Stimulated activated naive CD8-positive, alpha-beta T cell treated with anti-CD3 and anti-CD28 coated beads, Interleukin-15, Interleukin-2, amounts not matched to agents 100 ng/mL and 50 ng/mL, for 24 hours (primary cell): ENCODE data around the gene B3GALT2.
A peak's percentile ranks its signal among the peaks of the same experiment; 100 is the strongest.

Experiments used
- H3K27ac Mint-ChIP-seq: one replicate; pipeline ENCODE4 v1.8.0; 2021; ENCODE audit warnings: mild to moderate bottlenecking, mixed read lengths
- H3K27me3 Mint-ChIP-seq: one replicate; pipeline ENCODE4 v1.8.0; 2021; ENCODE audit warnings: mixed read lengths
- H3K36me3 Mint-ChIP-seq: one replicate; pipeline ENCODE4 v1.8.0; 2021; ENCODE audit warnings: low read depth, mixed read lengths
- H3K4me1 Mint-ChIP-seq: one replicate; pipeline ENCODE4 v1.8.0; 2021; ENCODE audit warnings: low read depth, mixed read lengths
- H3K4me3 Mint-ChIP-seq: one replicate; pipeline ENCODE4 v1.8.0; 2021; ENCODE audit warnings: mild to moderate bottlenecking, mixed read lengths
- H3K9me3 Mint-ChIP-seq: one replicate; pipeline ENCODE4 v1.8.0; 2021; ENCODE audit warnings: mixed read lengths

The B3GALT2 gene

DNA sequence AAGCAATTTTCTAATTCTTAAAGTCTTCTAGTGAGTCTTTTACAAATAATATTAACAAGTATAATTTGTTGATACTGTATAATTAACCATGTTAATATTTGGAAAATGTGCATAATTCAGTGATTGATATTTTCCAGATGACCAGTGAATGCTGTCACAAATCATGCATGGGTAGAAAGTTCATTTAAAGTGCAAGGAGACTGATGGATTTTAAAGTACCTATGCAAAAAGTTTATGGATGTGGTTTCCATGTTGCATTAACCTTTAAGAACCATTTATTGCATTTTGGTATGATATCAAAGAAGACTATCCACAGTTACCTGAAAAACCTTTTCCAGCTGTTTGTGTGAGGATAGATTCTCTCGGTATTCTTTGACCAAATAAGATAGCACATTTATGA is 41.4 kb downstream of the B3GALT2 start:
- Mint-ChIP-seq H3K36me3 (peaks cover 54% of the 10 kb centered on the region), H3K4me1 (peaks cover 20% of the 10 kb centered on the region), H3K27ac (no peak overlapping the region), H3K9me3 (no peaks in the 10 kb centered on the region), H3K27me3 (no peaks in the 10 kb centered on the region), H3K4me3 (no peak overlapping the region)

DNA sequence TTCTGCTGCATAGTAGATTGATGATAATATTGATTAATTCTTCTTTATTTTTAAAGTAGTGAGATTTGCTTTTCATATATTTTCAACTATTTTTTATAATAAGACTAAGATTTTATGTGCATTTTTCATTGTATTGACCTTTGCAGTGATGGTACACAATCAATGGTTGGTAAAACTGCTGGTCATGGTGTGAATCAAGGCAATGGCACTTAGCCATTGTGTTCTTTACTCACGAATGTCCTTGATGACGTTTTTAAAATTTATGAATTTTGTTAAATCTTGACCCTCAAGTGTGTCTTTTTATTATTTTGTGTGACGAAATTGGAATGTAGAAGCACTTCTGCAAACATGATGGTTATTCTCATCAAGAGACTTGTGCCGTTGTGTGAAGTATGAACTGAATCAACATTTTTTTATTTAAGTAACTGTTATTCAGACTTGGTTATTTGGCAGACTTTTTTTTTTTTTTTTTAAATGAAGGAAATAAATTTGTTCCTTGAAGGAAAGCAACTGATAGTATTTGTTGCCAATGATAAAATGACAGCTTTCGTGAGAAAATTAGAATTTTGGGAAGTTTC is 42.0 kb downstream of the B3GALT2 start:
- no peaks in the 10 kb centered on the region for H3K9me3 Mint-ChIP-seq
- H3K4me3 Mint-ChIP-seq, result no peak overlapping the region
- no peak overlapping the region for H3K27ac Mint-ChIP-seq
- peaks cover 20% of the 10 kb centered on the region for H3K4me1 Mint-ChIP-seq
- H3K27me3 Mint-ChIP-seq, result no peaks in the 10 kb centered on the region
- H3K36me3 Mint-ChIP-seq, result peaks cover 60% of the 10 kb centered on the region

DNA sequence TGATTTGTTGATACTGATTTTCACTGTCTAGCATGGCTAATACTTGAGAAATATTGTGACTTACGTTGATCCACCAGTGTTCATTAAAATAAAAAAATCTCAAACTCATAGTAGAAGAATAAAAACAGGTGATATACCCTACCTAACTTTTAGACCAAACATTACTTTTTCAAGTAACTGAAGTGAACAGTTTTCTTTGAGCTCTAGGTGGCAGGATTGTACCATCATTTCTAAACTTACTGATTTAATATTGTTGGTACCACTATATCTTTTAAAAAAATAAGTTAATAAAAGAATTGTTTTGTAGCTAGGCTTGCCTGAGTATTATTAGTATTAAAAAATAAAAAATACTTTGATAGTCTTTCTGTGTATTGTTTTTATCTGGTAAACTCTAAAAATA is 43.1 kb downstream of the B3GALT2 start:
- H3K4me3 Mint-ChIP-seq, result no peak overlapping the region
- H3K4me1 Mint-ChIP-seq, result peaks cover 20% of the 10 kb centered on the region
- H3K36me3 Mint-ChIP-seq, result peaks cover 61% of the 10 kb centered on the region
- H3K27ac Mint-ChIP-seq, result no peak overlapping the region
- no peaks in the 10 kb centered on the region for H3K27me3 Mint-ChIP-seq
- H3K9me3 Mint-ChIP-seq, result no peaks in the 10 kb centered on the region

DNA sequence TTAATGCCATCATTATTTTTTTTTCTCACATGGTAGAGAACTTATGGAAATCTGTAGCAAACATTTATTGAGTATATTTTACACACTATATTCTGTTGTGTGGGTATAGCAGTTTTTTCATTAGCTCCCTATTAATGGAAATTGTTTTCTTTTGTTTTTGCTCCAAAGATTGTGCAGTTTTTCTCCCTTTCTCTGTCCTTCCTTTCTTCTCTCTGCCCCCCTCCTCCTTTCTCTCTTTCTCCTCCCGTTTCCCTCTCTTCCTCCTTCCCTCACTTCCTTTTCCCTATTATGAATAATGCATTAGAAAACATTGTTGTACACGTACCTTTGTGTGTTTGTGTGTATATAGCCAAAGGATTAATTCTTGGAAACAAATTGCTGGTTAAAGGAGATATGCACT is 44.0 kb downstream of the B3GALT2 start:
- peaks cover 20% of the 10 kb centered on the region for H3K4me1 Mint-ChIP-seq
- no peaks in the 10 kb centered on the region for H3K27me3 Mint-ChIP-seq
- no peaks in the 10 kb centered on the region for H3K9me3 Mint-ChIP-seq
- no peak overlapping the region for H3K4me3 Mint-ChIP-seq
- no peak overlapping the region for H3K27ac Mint-ChIP-seq
- H3K36me3 Mint-ChIP-seq, result peaks cover 62% of the 10 kb centered on the region

DNA sequence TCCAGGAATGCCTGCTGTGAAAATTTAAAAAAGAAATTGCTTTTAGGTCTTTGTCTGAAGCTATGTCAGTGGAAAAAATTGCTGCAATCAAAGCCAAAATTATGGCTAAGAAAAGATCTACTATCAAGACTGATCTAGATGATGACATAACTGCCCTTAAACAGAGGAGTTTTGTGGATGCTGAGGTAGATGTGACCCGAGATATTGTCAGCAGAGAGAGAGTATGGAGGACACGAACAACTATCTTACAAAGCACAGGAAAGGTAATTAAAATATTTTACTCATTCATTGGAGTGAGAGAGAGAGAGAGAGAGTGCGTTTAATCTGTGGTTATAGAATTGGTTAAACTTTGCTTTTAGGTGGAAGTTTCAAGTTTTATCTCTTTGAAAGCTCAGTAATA is 44.6 kb downstream of the B3GALT2 start:
- Mint-ChIP-seq H3K4me1 (peaks cover 20% of the 10 kb centered on the region), H3K9me3 (no peaks in the 10 kb centered on the region), H3K27me3 (no peaks in the 10 kb centered on the region), H3K27ac (peak overlapping the region; percentile 38), H3K36me3 (peaks cover 66% of the 10 kb centered on the region), H3K4me3 (peak overlapping the region; percentile 2)

DNA sequence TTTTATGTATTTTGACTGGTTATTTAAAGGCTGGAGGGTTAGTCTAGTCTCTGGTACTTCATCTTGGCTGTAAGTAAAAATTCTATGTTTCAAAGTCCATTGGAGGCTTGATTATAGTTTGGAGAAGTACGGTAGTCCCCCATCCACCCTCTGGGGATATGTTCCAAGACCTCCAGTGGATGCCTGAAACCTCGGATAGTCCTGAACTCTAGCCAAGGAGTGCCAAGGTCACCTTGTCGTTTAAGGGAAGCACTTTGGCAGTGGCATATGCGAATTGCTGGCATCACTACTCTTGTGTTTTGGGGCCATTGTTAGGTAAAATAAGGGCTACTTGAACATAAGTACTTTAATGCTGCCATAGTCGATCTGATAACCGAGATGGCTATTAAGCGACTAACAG is 46.2 kb downstream of the B3GALT2 start:
- H3K27ac Mint-ChIP-seq, result no peak overlapping the region
- H3K27me3 Mint-ChIP-seq, result no peaks in the 10 kb centered on the region
- peaks cover 70% of the 10 kb centered on the region for H3K36me3 Mint-ChIP-seq
- H3K9me3 Mint-ChIP-seq, result no peaks in the 10 kb centered on the region
- peaks cover 20% of the 10 kb centered on the region for H3K4me1 Mint-ChIP-seq
- no peak overlapping the region for H3K4me3 Mint-ChIP-seq

DNA sequence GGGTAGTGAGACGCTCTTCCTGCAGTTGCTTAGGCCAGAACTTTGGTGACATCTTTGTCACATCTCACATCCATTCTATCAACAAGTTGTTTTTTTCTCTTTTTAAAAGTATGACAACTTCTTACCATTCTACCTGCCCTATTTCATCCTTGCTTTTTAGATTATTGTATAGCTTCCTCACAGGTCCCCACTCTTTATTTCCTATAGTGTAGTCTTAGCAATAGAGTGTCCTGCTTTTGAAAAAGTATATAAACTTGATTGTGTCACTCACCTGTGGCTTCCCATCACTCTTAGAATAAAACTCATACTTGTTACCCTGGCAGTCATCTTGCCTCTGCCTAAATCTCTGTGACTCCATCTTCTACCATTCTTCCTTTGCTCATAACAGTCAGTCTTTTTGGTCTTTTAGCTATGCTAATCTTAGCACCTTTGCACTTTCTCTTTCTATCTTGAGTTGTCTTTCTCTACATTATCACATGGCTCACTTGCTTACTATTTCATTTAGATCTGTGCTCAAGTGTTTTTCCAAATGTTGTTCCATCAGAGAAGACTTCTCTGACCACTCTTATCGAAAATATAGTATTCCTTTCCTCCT is 55.0 kb downstream of the B3GALT2 start:
- H3K36me3 Mint-ChIP-seq, result peaks cover 74% of the 10 kb centered on the region
- H3K9me3 Mint-ChIP-seq, result no peaks in the 10 kb centered on the region
- no peak overlapping the region for H3K4me3 Mint-ChIP-seq
- H3K4me1 Mint-ChIP-seq, result peaks cover 34% of the 10 kb centered on the region
- no peaks in the 10 kb centered on the region for H3K27me3 Mint-ChIP-seq
- peak overlapping the region; percentile 28 for H3K27ac Mint-ChIP-seq
